ENCODE measurements around the gene POMT2.
"Not testable (repeated sequence)": the region's sequence is repeated elsewhere in the genome, so short reads cannot be mapped to it uniquely, and the experiment has no call there.

The POMT2 gene

DNA sequence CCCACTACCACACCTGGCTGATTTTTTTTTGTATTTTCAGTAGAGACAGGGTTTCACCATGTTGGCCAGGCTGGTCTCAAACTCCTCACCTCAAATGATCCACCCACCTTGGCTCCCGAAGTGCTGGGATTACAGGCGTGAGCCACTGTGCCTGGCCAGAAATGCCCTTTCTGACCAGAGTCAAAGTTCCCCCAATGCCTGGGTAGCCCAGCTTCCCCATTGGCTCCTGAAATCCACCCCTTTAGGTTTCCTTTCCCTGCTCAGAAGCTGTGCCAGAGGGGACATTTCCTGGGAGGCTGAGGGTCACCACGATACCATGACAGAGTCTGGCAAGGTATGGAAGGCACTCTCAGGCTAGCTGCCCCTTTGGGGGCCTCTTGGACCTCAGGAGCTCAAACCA, 3.6 kb upstream of the POMT2 start:
- Histone ChIP-seq H3K27me3 (ENCODE audit: insufficient read depth, low read length) (no peaks in the 10 kb centered on the region), H3K4me3 (ENCODE audit: low read length) (no peak overlapping the region), H3K4me1 (ENCODE audit: insufficient read depth, low read length) (peaks cover 14% of the 10 kb centered on the region), H3K9me3 (ENCODE audit: insufficient read depth, low read depth, low read length) (no peaks in the 10 kb centered on the region), H3K36me3 (ENCODE audit: insufficient read depth, low read depth, low read length) (no peaks in the 10 kb centered on the region), H3K9ac (ENCODE audit: low read depth, low read length) (no peak overlapping the region), H3K27ac (ENCODE audit: low read length) (no peak overlapping the region)

DNA sequence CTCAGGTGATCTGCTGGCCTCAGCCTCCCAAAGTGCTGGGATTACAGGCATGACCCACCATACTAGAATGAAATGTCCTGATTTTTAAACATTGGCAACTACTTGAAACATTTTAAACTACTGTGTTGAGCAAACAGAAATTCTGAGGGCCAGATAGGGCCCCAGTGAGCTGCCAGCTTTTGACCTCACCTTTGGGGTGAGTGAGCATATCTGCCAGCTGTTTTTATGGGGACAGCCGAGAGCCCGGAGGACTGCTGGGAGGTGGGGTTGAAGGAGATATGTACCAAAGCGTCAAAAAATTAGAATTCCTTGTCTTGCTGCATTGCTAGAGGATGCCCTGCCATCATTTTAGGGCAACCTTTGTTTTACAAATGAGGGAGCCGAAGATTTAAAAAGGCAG, 2.9 kb upstream of the POMT2 start:
- no peaks in the 10 kb centered on the region for H3K9me3 ChIP-seq (ENCODE audit: insufficient read depth, low read depth, low read length)
- no peak overlapping the region for H3K27ac ChIP-seq (ENCODE audit: low read length)
- no peaks in the 10 kb centered on the region for H3K27me3 ChIP-seq (ENCODE audit: insufficient read depth, low read length)
- no peak overlapping the region for H3K9ac ChIP-seq (ENCODE audit: low read depth, low read length)
- H3K4me3 ChIP-seq (ENCODE audit: low read length) = no peak overlapping the region
- H3K4me1 ChIP-seq (ENCODE audit: insufficient read depth, low read length) = peaks cover 14% of the 10 kb centered on the region
- no peaks in the 10 kb centered on the region for H3K36me3 ChIP-seq (ENCODE audit: insufficient read depth, low read depth, low read length)

DNA sequence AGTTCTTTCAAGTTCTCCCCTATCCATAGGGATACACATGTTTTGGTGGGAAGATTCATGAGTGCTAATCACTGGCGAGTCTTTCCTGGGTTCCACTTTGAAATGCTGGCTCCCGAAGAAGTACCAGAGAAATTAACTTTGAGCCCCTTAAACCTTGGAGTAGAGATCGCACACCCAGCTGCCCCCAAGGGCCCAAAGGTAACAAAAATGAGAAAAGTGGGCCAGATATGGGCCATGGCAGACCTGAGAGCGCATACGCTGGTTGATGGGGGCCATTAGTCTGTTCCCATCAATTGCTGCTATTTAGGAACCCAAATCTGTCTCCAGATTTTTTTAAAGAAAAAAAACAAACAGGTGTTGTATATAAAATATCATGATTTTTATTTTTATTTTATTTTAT, 2.3 kb upstream of the POMT2 start:
- H3K4me1 ChIP-seq (ENCODE audit: insufficient read depth, low read length) = peaks cover 14% of the 10 kb centered on the region
- H3K4me3 ChIP-seq (ENCODE audit: low read length) = no peak overlapping the region
- no peaks in the 10 kb centered on the region for H3K9me3 ChIP-seq (ENCODE audit: insufficient read depth, low read depth, low read length)
- no peaks in the 10 kb centered on the region for H3K27me3 ChIP-seq (ENCODE audit: insufficient read depth, low read length)
- no peaks in the 10 kb centered on the region for H3K36me3 ChIP-seq (ENCODE audit: insufficient read depth, low read depth, low read length)
- H3K9ac ChIP-seq (ENCODE audit: low read depth, low read length) = no peak overlapping the region
- H3K27ac ChIP-seq (ENCODE audit: low read length) = no peak overlapping the region

DNA sequence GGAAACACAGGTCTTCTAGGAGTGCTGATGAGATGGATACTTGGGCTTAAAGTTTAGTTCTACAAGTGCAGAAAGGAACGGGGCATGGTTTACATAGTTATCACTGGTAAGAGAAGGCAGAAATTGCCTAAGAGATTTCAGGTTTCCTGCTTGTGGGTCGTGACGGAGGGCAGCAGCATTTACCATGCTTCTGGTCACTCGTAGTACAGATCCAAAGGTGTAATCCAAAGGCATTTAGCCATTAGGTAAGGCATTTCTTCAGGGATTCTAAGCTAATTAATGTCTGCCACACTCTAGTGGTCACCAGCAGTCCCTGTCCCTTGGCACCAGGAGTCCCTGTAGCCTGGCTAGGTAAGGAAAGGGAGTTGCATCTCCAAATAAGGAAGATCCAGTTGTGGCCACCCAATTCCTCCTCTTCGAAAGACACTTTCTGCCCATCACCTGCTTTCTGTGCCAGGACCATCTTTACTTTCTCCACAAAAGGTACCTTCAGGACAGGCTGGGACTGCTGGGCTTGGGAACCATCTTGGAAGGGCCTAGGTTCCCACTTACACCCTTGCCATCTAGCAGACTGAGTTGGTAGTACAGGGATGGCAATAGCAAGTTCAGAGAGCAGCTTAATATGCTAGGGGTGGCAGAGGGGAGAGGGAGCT, 1.7 kb upstream of the POMT2 start:
- Histone ChIP-seq H3K9ac (ENCODE audit: low read depth, low read length) (peak overlapping the region; percentile 96; the same call in 1 of the 2 replicates), H3K27ac (ENCODE audit: low read length) (no peak overlapping the region), H3K27me3 (ENCODE audit: insufficient read depth, low read length) (no peaks in the 10 kb centered on the region), H3K36me3 (ENCODE audit: insufficient read depth, low read depth, low read length) (no peaks in the 10 kb centered on the region), H3K4me1 (ENCODE audit: insufficient read depth, low read length) (peaks cover 14% of the 10 kb centered on the region), H3K9me3 (ENCODE audit: insufficient read depth, low read depth, low read length) (no peaks in the 10 kb centered on the region), H3K4me3 (ENCODE audit: low read length) (peak overlapping the region; percentile 92)

DNA sequence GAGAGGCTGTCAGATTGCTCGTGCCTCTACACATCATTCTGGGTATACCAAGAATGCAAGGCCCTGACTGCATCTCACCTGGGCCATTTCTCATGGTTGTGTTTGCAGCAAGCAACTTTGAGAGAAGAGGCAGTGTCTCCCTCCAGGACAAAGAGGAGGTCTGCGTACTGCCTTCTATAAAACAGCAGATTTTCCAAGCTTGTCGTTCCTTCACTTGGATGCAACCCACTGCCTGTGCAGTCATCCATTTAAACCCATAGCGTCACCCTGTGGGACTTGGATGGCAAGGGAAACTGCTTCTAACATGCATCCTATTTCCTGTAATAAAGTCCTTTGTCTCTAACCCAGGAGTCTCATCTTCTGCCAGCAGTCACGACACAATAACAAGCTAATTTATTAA, 1.3 kb downstream of the POMT2 start:
- Histone ChIP-seq H3K4me3 (ENCODE audit: low read length) (peak overlapping the region; percentile 92; the same call in 1 of the 2 replicates), H3K4me1 (ENCODE audit: insufficient read depth, low read length) (peaks cover 24% of the 10 kb centered on the region), H3K27ac (ENCODE audit: low read length) (no peak overlapping the region), H3K36me3 (ENCODE audit: insufficient read depth, low read depth, low read length) (no peaks in the 10 kb centered on the region), H3K27me3 (ENCODE audit: insufficient read depth, low read length) (no peaks in the 10 kb centered on the region), H3K9ac (ENCODE audit: low read depth, low read length) (peak overlapping the region; percentile 60; the same call in 1 of the 2 replicates), H3K9me3 (ENCODE audit: insufficient read depth, low read depth, low read length) (no peaks in the 10 kb centered on the region)

DNA sequence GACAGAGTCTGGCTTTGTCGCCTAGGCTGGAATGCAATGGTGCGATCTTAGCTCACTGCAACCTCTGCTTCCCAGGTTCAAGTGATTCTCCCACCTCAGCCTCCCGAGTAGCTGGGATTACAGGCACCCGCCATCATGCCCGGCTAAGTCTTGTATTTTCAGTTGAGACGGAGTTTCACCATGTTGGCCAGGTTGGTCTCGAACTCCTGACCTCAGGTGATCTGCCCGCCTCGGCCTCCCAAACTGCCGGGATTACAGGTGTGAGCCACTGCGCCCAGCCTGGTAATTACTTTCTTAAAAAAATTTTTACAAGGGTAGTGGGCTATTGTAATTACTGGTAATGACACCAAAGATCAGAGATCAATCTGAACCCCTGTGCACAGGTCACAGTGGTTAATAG, 1.9 kb downstream of the POMT2 start:
- not testable (repeated sequence) for H3K9ac ChIP-seq (ENCODE audit: low read depth, low read length); H3K27ac ChIP-seq (ENCODE audit: low read length); H3K4me3 ChIP-seq (ENCODE audit: low read length); H3K36me3 ChIP-seq (ENCODE audit: insufficient read depth, low read depth, low read length); H3K27me3 ChIP-seq (ENCODE audit: insufficient read depth, low read length); H3K9me3 ChIP-seq (ENCODE audit: insufficient read depth, low read depth, low read length)
- H3K4me1 ChIP-seq (ENCODE audit: insufficient read depth, low read length) = peaks cover 29% of the 10 kb centered on the region

DNA sequence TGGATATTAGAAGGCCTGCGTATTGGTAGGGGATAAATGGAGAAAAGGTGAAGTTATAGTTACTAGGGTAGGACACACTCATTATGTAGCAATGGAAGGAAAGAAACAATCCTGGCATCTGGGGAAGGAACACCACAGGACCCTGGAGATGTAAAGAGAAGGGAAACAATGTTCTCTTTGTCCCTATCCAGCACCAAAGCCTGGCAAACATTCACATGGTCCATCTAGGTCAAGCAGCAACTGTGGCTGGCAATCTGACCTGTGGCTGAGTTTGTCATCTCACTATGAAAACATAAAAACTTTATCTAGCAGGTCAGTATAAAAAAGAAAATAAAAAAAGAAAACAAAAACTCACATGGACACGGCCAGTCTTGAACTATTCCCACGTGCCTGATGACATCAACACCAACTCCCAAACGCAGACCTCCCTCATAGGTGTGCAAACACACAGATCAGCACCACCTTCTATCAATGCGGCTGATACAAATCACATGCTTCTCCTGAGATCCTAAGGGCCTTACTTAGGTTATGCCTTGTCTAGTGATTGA, 2.6 kb downstream of the POMT2 start:
- no peak overlapping the region for H3K4me3 ChIP-seq (ENCODE audit: low read length)
- no peaks in the 10 kb centered on the region for H3K36me3 ChIP-seq (ENCODE audit: insufficient read depth, low read depth, low read length)
- peaks cover 29% of the 10 kb centered on the region for H3K4me1 ChIP-seq (ENCODE audit: insufficient read depth, low read length)
- no peaks in the 10 kb centered on the region for H3K27me3 ChIP-seq (ENCODE audit: insufficient read depth, low read length)
- H3K9ac ChIP-seq (ENCODE audit: low read depth, low read length) = no peak overlapping the region
- no peaks in the 10 kb centered on the region for H3K9me3 ChIP-seq (ENCODE audit: insufficient read depth, low read depth, low read length)
- no peak overlapping the region for H3K27ac ChIP-seq (ENCODE audit: low read length)

DNA sequence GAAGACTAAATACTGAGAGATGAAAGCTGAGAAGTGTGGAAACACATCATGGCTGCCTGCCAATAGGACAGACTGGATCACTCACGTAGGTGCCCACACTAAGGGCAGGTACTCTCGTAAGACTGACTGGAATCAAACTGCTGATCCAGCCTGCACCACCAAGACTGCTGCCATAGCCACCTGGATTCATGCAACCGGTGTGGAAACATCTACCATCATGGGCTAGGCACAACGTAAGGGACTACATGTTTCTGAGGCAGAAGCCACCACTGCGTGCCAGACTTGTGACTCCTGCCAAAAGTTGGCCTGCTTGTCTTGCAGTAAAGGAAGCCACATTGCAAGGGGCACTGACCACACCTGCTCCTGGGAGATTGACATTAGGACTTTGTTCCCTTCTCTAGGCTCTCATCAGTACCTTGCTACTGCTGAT, 3.8 kb downstream of the POMT2 start:
- H3K4me3 ChIP-seq (ENCODE audit: low read length) = no peak overlapping the region
- no peaks in the 10 kb centered on the region for H3K9me3 ChIP-seq (ENCODE audit: insufficient read depth, low read depth, low read length)
- no peak overlapping the region for H3K9ac ChIP-seq (ENCODE audit: low read depth, low read length)
- no peaks in the 10 kb centered on the region for H3K27me3 ChIP-seq (ENCODE audit: insufficient read depth, low read length)
- peaks cover 27% of the 10 kb centered on the region for H3K4me1 ChIP-seq (ENCODE audit: insufficient read depth, low read length)
- no peak overlapping the region for H3K27ac ChIP-seq (ENCODE audit: low read length)
- no peaks in the 10 kb centered on the region for H3K36me3 ChIP-seq (ENCODE audit: insufficient read depth, low read depth, low read length)

DNA sequence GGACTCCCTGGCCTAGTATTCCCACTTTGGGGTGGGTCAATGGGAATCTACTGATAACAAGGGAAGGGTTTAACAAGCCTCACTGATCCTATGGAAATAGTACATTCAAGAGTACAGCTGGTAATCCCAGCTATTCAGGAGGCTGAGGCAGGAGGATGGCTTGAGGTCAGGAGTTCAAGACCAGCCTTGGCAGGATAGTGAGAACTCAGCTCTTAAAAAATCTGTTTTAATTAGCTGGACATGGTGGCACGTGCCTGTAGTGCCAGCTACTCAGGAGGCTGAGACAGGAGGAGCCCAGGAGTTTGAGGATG, 4.5 kb downstream of the POMT2 start:
- Histone ChIP-seq H3K27me3 (ENCODE audit: insufficient read depth, low read length) (no peaks in the 10 kb centered on the region), H3K9me3 (ENCODE audit: insufficient read depth, low read depth, low read length) (no peaks in the 10 kb centered on the region), H3K4me1 (ENCODE audit: insufficient read depth, low read length) (peaks cover 26% of the 10 kb centered on the region), H3K9ac (ENCODE audit: low read depth, low read length) (no peak overlapping the region), H3K36me3 (ENCODE audit: insufficient read depth, low read depth, low read length) (no peaks in the 10 kb centered on the region), H3K27ac (ENCODE audit: low read length) (no peak overlapping the region), H3K4me3 (ENCODE audit: low read length) (no peak overlapping the region)

DNA sequence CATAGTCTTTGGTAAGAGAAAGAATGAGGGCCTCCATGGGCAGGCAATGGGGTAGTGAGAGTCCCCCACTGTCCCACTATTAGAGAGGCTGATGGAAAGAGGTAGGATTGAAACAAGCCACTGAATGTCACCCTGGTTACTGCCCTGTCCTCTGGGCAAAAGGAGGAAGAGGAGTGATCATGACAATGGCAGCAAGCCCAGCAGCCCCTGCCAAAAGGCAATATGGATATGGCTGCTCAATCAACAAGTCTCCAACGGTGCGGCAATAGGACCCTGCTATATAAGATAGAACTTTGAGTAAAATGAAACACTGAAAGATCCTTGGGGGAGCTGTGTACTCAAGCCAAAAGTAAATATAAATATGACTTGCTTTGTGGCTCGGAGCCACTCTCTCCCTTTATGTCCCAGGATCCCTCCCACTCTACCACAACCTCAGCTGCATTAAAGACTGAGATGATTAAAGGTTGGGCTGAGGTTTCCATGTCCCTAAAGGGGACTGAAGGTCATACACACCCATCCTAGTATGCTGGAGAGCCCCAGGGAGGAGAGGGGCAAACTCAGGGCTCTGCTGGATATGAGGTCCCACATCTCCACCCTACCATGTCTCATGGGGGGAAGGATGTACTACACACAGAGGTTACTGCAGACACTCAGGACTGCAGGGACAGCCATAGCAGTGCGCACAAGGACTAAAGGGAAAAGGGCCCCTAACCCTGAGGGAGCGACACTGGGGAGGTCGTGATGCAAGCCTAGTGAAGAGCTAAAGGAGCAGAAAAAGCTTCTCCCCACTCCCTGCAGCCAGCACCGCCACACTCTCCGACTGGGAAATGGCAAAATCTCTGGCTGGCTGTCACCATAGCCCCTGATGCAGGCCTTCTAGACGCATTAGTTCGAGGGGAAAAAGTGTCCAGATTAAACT, 5.9 kb downstream of the POMT2 start:
- Histone ChIP-seq H3K9ac (ENCODE audit: low read depth, low read length) (peak overlapping the region; percentile 52; the same call in 1 of the 2 replicates), H3K27me3 (ENCODE audit: insufficient read depth, low read length) (no peaks in the 10 kb centered on the region), H3K9me3 (ENCODE audit: insufficient read depth, low read depth, low read length) (no peaks in the 10 kb centered on the region), H3K36me3 (ENCODE audit: insufficient read depth, low read depth, low read length) (0 out of 2 replicates have a peak, but pooled peaks cover 3% of the 10 kb centered on the region), H3K4me1 (ENCODE audit: insufficient read depth, low read length) (peaks cover 24% of the 10 kb centered on the region), H3K4me3 (ENCODE audit: low read length) (0 out of 2 replicates have a peak overlapping the region, but pooled peaks have one; percentile 24), H3K27ac (ENCODE audit: low read length) (peak overlapping the region; percentile 13)

DNA sequence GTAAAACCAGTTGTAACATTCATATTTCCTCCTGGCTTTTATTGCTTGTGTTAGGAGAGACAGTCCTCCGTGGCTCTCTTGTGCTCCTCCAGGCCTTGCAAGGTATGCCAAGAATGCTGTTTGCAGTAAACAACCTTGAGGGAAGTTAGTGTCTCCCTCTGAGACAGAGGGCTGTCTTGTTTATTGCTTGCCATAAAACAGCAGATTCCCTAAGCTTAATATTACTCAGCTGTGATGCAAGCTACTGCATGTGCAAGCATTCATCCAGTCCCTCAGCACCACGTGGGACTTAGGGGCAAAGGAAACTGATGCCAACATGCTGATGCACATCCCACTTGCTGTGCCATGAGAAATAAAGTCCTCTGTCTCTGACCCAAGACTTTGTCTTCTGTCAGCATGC, 6.6 kb downstream of the POMT2 start:
- Histone ChIP-seq H3K36me3 (ENCODE audit: insufficient read depth, low read depth, low read length) (0 out of 2 replicates have a peak, but pooled peaks cover 3% of the 10 kb centered on the region), H3K27me3 (ENCODE audit: insufficient read depth, low read length) (no peaks in the 10 kb centered on the region), H3K9ac (ENCODE audit: low read depth, low read length) (peak overlapping the region; percentile 52; the same call in 1 of the 2 replicates), H3K4me3 (ENCODE audit: low read length) (0 out of 2 replicates have a peak overlapping the region, but pooled peaks have one; percentile 24), H3K4me1 (ENCODE audit: insufficient read depth, low read length) (peaks cover 20% of the 10 kb centered on the region), H3K9me3 (ENCODE audit: insufficient read depth, low read depth, low read length) (no peaks in the 10 kb centered on the region), H3K27ac (ENCODE audit: low read length) (peak overlapping the region; percentile 13)

Measured in iPS-20b (cell line).